ENCODE results near the gene ATP8B1. TPM values are rescaled to one million over a fixed set of nuclear protein-coding genes. Genes with fewer than 3 reads are reported as not detected.
"Not testable (repeated sequence)": the region's sequence is repeated elsewhere in the genome, so short reads cannot be mapped to it uniquely, and the experiment has no call there.

ATP8B1 gene
- total RNA-seq, 1 experiment from 2014 or later = not detected

DNA sequence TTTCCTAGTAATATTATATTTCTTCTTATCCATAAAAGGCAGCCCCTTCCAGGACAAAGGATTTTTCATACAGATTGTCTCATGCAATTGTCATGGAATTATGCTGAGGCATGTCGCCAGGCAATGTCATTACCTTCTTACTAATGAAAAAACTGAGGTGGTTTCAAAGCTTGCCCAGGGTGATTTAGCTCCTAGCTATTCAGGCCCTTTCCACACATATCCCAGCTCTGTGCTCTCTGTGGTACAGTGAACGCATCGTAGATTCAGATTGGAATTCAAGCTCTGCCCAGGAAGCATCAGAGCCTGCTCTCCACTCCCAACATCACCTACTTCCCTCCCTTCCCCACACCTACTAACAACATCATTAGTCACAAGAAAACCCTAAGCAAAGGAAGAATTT is 60.1 kb downstream of the ATP8B1 start:
- DNase-seq (ENCODE audit: low spot score) = no peak
- in situ Hi-C loops (cut with HindIII; ENCODE audit: low sequenced_read_pairs) = no loop called here

DNA sequence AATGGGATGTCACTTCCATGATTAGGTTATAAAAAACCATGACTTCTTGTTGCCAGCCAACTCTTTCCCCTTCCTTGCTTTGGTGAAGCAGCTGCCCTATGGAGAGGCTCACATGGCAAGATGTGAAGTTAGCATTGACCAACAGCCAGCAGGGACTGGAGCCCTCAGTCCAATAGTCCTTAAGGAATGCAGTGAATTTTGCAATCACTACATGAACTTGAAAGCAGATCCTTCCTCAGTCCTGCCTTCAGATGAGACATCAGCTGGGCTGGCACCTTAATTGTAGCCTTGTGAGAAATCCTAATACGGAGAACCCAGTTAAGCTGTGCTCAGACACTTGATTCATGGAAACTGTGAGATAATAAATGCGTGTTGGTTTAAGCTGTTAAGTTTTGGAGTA is 61.8 kb downstream of the ATP8B1 start:
- in situ Hi-C loops (cut with HindIII; ENCODE audit: low sequenced_read_pairs) = no loop called here
- no peak for DNase-seq (ENCODE audit: low spot score)

DNA sequence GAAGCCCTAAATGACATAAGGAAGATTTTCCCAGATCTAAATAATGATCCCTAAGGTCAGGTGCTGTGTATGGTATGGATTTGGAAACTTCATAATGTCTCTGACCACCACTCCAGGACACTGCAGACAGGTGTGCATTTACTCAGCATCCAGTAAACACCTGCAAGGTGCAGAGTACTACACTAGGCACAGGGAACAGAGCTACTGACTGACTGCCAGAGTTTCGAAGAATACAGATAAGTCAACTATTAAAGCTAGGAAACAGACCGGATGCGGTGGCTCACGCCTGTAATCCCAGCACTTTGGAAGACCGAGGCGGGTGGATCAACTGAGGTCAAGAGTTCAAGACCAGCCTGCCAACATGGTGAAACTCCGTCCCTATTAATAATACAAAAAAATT is 65.0 kb downstream of the ATP8B1 start:
- DNase-seq (ENCODE audit: low spot score) = no peak
- in situ Hi-C loops (cut with HindIII; ENCODE audit: low sequenced_read_pairs) = no loop called here

DNA sequence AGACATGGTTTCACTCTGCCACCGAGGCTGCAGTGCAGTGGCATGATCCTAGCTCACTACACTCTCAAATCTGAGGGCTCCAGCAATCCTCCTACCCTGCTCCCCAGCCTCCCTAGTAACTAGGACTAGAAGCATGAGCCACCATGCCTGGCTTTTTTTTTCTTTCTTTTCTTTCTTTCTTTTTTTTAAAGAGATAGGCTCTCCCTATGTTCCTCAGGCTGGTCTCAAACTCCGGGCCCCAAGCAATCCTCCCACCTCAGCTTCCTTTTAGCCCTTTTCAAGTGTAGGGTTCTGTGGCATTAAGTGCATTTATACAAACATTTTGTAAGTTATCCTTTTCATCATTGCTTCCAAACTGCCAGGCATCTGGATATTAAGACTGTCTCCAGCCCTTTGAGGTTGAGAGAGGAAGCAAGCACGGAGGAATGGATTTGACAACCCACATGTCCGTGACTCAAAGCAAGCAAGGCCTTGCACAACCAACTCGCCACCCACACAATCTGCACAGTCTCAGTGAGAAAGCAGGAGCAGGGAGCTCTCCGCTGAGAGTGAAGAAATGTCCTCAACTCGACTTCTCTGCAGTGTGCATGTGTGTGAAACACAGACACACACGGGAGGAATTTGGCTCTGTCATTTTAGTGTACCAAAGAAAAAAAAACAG is 65.6 kb downstream of the ATP8B1 start:
- in situ Hi-C loops (cut with HindIII; ENCODE audit: low sequenced_read_pairs) = no loop called here
- DNase-seq (ENCODE audit: low spot score) = no peak

DNA sequence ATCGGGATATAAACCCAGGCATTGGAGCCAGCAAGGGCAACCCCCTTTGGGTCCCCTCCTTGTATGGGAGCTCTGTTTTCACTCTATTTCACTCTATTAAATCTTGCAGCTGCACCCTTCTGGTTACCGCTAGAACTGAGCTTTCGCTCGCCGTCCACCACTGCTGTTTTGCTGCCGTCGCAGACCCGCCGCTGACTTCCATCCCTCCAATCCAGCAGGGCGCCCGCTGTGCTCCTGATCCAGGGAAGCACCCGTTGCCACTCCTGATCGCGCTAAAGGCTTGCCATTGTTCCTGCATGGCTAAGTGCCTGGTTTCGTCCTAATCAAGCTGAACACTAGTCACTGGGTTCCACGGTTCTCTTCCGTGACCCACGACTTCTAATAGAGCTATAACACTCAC is 68.1 kb downstream of the ATP8B1 start:
- in situ Hi-C loops (cut with HindIII; ENCODE audit: low sequenced_read_pairs) = not testable (repeated sequence)

DNA sequence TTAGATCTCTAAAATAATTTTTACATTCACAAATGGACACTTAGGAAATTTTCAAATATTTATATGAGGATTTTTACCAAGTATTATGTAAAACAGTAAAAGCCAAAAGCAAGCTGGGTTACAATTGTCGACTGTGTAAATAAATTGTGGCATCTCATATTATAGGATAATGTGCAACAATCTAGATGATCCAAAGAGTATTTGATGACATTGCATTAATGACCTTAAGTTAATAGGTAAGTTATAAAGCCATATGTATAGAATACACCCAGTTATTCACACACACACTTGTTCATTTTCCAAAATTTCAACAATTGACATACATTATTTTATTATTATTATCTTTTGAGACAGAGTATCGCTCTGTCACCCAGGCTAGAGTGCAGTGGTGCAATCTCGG is 69.3 kb downstream of the ATP8B1 start:
- no peak for DNase-seq (ENCODE audit: low spot score)
- in situ Hi-C loops (cut with HindIII; ENCODE audit: low sequenced_read_pairs) = no loop called here

More for the DNA sequence above, 68.1 kb downstream of the ATP8B1 start:
- not testable (repeated sequence) for DNase-seq (ENCODE audit: low spot score)

DNA sequence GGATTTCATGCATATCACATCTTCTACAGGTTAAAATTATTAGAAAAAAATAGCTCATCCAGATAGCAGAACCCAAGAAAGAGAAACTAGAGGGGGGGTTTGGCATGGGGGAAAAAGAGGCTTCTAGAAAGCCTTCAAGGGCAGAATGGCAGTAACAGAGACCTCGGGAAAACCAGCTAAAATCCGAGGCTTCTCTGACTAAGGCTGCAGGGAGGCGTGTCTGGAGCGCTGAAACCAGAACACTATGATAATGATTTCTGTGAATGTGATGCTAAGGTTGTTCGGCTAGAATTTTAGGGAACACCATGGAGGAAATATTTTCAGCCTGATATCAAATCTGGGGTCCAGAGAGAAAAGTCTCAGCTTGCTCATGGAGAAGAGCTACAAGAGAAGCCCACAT is 73.0 kb downstream of the ATP8B1 start:
- no peak for DNase-seq (ENCODE audit: low spot score)
- in situ Hi-C loops (cut with HindIII; ENCODE audit: low sequenced_read_pairs) = no loop called here

DNA sequence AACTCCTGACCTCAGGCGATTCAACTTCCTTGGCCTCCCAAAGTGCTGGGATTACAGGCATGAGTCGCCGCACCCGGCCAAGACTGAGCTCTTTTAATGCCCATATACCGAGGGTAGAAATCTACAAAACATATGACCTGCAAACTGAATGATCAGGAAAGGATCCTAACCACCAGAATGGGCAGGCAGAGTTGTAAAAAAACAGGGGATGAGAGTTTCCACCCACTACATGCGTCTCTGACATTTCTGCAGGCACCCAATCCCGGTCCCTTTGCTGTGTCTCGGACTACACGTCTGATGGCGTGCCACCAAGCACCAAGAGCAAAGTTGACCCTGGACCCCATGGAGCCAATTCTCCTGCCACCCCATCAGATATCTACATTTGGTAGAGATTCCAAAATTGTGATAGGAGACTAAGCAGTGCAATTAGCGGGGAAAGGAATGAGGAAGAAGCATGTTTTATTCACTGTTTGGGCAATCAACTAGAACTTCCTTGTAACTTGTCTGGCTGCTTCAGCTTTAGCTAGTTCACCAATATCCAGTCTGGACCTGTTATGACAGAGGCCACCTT is 74.1 kb downstream of the ATP8B1 start:
- in situ Hi-C loops (cut with HindIII; ENCODE audit: low sequenced_read_pairs) = no loop called here

DNA sequence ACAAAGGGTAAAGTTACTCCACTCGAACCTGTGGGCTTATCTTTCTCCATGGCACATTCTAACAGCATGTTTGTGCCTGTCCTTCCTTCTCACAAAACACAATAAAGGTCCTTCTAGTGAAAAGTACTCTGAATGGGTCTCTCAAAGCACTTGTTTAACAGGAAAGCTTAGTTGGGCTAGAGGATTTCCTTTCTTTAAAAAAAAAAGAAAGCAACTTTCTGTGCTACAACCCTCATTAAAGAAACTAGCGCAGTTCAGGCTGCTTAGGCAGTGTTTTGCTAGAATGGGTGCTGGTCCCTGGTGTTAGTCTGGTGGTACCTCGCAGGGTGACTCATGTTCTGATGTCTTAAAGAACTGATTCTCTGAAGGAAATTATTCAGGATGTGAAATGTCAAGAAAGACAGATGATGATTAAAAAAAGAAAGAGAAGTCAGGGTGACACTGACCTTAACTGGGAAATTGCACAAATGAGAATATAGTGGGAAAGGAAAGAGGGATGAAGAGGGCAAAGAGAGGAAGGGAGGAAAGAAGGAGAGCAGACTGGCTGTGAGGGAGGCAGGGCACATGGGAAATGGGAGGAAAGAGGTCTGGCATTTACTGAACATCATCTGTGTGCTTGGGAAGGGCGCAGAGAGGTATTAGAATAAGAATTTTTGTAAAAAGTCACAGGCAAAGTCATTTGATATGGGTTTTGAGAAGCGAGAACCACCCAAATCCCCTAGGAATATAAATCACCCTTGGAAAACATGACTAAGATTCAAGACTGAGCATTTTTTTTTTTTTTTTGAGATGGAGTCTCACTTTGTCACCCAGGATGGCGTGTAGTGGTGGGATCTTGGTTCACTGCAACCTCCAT is 74.9 kb downstream of the ATP8B1 start:
- in situ Hi-C loops (cut with HindIII; ENCODE audit: low sequenced_read_pairs) = no loop called here
- no peak for DNase-seq (ENCODE audit: low spot score)

More for the DNA sequence above, 74.1 kb downstream of the ATP8B1 start:
- no peak for DNase-seq (ENCODE audit: low spot score)

DNA sequence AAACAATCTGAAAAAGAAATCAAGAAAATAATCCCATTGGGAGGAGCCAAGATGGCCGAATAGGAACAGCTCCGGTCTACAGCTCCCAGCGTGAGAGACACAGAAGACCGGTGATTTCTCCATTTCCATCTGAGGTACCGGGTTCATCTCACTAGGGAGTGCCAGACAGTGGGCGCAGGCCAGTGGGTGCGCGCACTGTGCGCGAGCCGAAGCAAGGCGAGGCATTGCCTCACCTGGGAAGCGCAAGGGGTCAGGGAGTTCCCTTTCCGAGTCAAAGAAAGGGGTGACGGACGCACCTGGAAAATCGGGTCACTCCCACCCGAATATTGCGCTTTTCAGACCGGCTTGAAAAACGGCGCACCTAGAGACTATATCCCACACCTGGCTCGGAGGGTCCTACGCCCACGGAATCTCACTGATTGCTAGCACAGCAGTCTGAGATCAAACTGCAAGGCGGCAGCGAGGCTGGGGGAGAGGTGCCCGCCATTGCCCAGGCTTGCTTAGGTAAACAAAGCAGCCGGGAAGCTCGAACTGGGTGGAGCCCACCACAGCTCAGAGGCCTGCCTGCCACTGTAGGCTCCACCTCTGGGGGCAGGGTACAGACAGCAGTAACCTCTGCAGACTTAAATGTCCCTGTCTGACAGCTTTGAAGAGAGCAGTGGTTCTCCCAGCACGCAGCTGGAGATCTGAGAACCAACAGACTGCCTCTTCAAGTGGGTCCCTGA is 83.7 kb downstream of the ATP8B1 start:
- in situ Hi-C loops (cut with HindIII; ENCODE audit: low sequenced_read_pairs); DNase-seq (ENCODE audit: low spot score): not testable (repeated sequence)

DNA sequence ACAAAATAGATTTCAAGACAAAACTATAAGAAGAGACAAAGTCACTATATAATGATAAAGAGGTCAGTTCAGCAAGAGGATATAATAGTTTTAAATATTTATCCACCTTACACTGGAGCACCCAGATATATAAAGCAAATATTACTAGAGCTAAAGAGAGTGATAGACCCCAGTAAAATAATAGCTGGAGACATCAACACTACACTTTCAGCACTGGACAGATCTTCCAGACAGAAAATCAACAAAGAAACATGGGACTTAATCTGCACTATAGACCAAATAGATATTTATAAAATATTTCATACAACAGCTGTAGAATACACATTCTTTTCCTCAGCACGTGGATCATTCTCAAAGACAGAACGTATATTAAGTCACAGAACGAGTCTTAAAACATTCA is 86.6 kb downstream of the ATP8B1 start:
- no peak for DNase-seq (ENCODE audit: low spot score)
- in situ Hi-C loops (cut with HindIII; ENCODE audit: low sequenced_read_pairs) = no loop called here

DNA sequence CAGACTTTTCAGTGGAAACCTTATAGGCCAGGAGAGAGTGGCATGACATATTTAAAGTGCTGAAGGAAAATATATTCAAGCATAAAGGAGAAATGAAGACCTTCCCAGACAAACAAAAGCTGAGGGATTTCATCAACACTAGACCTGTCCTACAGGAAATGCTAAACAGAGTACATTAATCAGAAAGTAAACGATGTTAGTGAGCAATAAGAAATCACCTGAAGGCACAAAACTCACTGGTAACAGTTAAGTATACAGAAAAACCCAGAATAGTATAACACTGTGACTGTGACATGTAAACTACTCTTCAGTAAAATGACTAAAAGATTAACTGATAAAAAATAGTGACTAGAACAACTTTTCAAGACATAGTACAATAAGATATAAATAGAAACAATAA is 87.4 kb downstream of the ATP8B1 start:
- in situ Hi-C loops (cut with HindIII; ENCODE audit: low sequenced_read_pairs) = no loop called here
- no peak for DNase-seq (ENCODE audit: low spot score)

DNA sequence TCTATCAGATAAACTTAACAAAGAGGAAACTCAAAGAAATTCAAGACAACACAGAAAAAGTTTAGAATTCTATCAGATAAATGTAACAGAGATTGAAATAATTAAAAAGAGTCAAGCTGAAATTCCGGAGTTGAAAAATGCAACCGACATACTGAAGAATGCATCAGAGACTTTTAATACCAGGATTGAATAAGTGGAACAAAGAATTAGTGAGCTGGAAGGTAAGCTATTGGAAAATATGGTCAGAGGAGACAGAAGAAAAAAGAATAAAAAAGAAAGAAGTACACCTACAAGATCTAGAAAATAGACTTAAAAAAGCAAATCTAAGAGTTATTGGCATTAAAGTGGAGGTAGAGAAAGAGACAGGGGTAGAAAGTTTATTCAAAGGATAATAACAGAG is 88.0 kb downstream of the ATP8B1 start:
- no peak for DNase-seq (ENCODE audit: low spot score)
- in situ Hi-C loops (cut with HindIII; ENCODE audit: low sequenced_read_pairs) = no loop called here

DNA sequence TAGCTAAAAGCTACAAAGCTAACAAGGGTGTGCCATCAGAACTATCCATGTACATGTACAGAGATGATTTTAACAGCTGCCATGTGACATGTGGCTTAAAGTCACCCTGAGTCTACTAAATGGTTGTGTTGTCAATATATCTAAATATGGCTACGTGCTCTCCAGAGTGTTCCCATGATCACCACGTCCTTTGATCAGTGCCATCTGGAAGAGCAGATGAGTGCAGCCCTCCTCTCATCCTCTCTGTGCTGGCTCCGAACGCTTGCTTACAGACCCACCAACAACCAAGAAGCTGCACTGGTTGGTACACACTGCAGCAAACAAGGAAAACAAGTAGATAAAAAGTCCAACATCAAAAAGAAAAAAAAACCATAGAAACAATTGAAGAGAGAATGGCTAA is 92.9 kb downstream of the ATP8B1 start:
- in situ Hi-C loops (cut with HindIII; ENCODE audit: low sequenced_read_pairs) = no loop called here
- DNase-seq (ENCODE audit: low spot score) = no peak

DNA sequence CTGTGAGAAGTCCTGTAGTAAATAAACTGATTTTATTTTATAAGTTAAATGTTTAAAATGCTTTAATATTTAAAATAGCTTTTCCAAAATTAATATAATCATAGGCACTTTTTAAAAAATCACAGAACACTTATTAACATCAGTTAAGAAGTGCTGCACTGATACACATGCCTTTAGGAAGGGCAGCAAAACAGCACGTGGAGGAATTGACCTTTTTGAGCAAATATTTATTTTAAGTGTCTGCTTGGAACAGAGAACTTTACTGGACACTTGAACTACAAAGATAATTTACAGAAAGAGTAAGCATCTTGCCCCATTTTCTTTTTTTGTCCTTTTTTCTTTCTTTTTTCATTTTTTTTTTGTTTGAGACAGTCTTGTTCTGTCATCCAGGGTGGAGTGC is 93.8 kb downstream of the ATP8B1 start:
- DNase-seq (ENCODE audit: low spot score) = no peak
- in situ Hi-C loops (cut with HindIII; ENCODE audit: low sequenced_read_pairs) = no loop called here

DNA sequence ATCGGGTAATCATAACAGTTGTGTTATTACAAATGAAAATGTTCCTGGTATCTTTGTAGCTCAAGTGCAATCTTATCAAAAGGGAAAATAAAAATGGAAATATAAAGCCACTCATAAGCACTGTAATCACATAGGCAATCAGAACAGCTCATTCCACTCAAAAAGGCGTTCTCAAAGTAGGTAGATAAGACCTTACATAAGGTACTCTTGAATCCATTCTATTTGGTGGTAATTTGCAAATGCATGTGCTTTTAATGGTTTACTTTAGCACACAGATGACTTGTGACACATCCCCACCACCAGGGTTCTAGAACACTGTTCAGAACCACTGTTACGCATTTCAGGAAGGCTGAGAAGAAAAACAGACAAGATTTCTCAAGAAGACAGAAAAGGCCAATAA is 94.8 kb downstream of the ATP8B1 start:
- in situ Hi-C loops (cut with HindIII; ENCODE audit: low sequenced_read_pairs) = no loop called here
- no peak for DNase-seq (ENCODE audit: low spot score)

DNA sequence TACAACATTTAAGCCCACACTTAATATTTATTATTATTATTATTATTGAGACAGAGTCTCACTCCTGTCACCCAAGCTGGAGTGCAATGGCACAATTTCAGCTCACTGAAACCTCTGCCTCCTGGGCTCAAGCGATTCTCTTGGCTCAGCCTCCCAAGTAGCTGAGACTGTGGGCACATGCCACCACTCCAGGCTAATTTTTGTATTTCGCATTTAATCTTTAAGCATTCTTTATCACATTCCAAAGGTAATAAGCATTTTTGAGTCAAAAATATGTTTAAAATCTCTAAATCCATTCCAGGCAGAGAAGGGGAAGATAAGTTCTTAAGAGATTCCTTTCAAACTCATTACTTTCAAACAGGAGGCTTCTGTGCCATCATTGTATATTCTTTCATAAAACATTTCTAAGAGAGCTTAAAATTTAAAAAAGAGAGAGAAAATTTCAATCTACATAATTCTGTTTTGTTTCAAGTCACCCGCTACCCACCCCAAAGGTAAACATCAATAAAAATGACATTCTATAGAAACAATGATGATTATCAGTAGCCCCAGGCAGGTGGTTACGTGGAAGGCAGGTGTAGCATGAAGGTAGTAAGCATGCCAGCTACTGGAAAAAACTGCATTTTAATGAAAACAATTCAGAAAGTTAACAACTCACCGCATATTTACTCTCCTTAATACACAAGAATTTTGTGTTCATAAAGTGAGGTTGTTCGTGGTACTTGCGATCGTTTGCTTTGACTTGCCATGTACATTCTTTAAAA is 97.1 kb downstream of the ATP8B1 start:
- in situ Hi-C loops (cut with HindIII; ENCODE audit: low sequenced_read_pairs) = no loop called here

DNA sequence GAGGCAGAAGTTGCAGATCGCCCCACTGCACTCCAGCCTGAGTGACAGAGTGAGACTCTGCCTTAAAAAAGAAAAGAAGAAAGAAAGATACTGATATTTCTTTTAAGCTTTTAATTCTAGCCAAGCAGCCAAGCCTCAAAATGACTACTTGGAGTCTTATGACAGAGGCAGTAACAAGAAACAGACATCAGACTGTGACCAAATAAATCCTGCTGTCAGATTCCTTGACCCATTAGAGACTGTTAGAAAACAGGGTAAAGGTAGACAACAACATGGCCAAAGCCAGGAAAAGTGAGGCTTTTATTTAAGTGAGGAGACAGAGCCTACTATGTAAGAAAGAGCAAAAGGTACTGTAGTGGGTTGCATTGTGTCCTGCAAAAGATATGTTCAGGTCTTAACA is 98.1 kb downstream of the ATP8B1 start:
- in situ Hi-C loops (cut with HindIII; ENCODE audit: low sequenced_read_pairs) = no loop called here
- DNase-seq (ENCODE audit: low spot score) = no peak

More for the DNA sequence above, 97.1 kb downstream of the ATP8B1 start:
- DNase-seq (ENCODE audit: low spot score) = no peak
